GM12872 (cell line): ENCODE data around the gene SPATA45.

ENCODE experiments used
- CTCF ChIP-seq: IDR thresholded peaks from 3 replicates; pipeline ENCODE4 v1.5.1; 2011; ENCODE audit warnings: low read depth, mild to moderate bottlenecking, low read length, moderate library complexity; ENCODE audit not compliant: insufficient read depth

Gene SPATA45

GRCh38 chr1:212847549-212847948 lies at the start of gene SPATA45:
Gene SPATA45 (minus strand): TSS chr1:212847649. CDS start chr1:212836149, 11,500 bp downstream.
- TF ChIP-seq CTCF, result no peak

DNA sequence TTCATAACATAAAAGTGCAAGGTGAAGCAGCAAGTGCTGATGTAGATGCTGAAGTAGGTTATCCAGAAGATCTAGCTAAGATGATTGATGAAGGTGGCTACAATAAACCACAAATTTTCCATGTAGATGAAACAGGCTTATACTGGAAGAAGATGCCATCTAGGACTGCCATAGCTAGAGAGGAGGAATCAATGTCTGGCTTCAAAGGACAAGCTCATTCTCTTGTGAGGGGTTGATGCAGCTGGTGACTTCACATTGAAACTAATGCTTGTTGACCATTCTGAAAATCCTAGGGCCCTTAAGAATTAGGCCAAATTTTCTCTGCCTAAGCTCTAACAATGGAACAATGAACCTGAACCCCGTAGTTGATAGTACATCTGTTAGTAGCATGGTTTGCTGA lies 44.7 kb upstream of the SPATA45 start:
- TF ChIP-seq CTCF, result no peak

DNA sequence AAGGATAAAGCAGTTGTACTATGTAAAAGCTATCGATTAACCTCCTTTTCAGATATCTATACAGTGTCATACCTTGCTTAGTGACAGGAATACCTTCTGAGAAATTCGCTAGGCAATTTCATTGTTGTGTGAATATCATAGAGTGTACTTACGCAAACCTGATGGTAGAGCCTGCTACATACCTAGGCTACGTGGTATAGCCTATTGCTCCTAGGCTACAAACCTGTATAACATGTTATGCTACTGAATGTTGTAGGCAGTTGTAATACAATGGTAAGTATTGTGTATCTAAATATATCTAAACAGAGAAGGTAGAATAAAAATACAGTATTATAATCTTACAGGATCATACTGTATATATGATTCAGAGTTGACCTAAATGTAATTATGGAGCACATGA lies 37.1 kb upstream of the SPATA45 start:
- no peak for TF ChIP-seq CTCF

DNA sequence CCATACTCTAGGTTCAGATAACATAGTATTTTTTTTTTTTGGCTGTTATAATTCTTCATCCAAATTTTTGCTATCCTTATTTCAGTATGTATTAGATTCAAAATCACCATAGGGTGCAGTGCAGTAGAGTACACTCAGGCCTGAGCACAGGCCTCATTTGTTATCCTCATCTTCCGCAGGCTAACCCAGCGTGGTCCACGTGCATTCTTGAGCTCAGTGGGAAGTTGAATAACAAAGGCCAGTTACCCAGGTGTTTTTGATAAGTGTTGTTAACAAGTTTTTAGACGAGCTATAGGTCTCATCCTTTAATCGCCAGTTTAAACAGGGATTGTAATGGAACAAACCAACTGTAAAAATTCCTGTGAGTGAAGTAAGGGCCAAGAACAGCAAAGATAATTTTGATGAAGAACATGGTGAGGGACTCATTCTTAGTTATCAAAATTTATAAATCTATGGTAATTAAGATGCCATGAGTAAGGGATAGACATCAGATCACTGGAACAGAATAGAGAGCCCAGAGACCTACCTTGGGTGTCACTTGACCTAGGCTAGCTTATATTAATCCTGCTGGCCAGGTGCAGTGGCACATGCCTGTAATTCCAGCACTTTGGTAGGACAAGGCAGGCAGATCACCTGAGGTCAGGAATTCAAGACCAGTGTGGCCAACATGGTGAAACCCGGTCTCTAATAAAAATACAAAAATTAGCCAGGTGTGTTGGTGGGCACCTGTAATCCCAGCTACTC lies 32.7 kb upstream of the SPATA45 start:
- TF ChIP-seq CTCF, result no peak

DNA sequence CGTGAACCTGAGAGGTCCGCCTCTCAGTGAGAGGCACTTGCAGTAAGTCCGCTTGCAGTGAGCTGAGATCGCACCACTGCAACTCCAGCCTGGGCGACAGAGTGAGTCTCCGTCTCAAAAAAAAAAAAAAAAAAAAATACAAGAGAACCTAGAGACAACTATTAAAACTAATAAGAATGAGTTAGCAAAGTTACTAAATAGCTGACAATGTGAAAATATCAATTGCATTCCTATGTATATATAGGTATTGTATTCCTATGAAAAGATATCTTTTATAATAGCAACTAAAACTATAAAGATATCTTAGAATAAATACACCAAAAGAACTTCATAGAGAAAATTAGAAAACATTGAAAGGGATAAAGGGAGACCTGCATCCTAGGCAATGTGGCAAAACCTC lies 31.0 kb upstream of the SPATA45 start:
- TF ChIP-seq CTCF, result no peak

DNA sequence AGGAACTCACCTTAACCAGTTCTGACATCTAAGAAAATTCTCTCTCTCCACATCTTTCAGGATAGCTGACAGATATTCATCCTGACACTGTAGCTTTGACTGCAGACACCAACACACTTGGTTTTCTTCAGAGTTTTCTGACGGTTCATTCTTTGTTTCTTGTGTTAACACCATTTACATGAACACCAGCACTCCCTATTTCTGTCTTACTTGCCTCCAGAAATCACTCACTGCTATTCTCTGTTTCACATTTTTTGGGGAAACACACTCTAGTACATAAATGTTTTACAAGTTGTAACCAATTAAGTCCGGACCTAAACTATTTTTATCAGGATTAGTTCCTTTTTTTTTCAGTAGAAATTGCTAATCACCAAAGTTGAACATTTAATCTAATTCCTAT lies 26.1 kb upstream of the SPATA45 start:
- no peak for TF ChIP-seq CTCF

GRCh38 chr1:212871976-212872375 lies 24.5 kb upstream of the SPATA45 start:
- no peak for TF ChIP-seq CTCF

- TF ChIP-seq CTCF, result no peak
Measured at GRCh38 chr1:212867192-212867591, 19.7 kb upstream of the SPATA45 start.
